AG20443 (cell line): ENCODE measurements around the gene TMCC3.
A peak's percentile ranks its signal among the peaks of the same experiment; 100 is the strongest.
"Not testable (repeated sequence)": the region's sequence is repeated elsewhere in the genome, so short reads cannot be mapped to it uniquely, and the experiment has no call there.

Experiments
- DNase-seq: peaks from one replicate; pipeline ENCODE4 v3.0.0; 2012; ENCODE audit warnings: low spot score, mixed read lengths

The TMCC3 gene, protein sequence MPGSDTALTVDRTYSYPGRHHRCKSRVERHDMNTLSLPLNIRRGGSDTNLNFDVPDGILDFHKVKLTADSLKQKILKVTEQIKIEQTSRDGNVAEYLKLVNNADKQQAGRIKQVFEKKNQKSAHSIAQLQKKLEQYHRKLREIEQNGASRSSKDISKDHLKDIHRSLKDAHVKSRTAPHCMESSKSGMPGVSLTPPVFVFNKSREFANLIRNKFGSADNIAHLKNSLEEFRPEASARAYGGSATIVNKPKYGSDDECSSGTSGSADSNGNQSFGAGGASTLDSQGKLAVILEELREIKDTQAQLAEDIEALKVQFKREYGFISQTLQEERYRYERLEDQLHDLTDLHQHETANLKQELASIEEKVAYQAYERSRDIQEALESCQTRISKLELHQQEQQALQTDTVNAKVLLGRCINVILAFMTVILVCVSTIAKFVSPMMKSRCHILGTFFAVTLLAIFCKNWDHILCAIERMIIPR

DNA sequence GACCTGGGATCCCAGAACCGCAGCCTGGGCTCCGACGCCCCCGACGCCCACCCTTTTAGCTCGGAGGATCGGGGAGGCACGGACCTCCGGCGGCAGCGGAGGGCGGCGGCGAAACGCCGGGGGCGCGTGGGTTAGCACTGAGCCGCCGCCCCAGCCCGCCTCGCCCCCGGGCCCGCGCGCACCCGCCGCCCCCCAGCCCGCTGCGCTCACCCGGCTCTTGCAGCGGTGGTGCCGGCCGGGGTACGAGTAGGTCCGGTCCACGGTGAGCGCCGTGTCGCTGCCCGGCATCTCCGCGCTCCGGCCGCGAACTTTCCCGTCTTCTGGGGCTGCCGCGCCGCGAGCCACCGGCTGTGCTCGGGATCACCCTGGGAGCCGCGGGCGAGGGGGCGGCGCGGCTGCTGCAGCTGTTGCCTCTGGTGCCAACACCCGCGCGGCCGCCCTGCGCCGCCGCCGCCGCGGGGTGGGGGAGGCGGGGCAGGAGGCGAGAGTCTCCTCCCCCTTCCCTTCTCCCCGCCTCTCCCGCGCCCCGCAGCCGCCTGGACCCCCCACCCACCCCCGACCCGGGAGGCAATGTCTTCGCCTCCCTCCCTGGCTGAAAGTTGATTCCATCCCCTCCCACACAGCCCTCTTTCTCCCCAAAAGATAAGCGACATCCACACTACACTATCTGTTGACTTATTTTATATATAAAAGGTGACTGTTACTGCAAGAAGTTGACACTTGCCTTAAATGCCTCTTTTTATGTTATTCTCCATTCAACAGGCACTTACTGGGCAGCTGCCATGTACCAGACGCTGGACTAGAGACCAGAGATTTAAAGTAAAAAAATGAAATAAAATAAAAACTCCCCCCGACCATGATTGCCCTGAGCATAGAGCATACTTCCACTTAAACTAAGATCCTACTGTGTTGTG is at the start of gene TMCC3:
Gene TMCC3, minus strand, starts transcription at position 415 of the 914 bp plus-strand sequence. Its CDS starts 127 bp downstream, at position 288.
- peak; percentile 51 for DNase-seq

DNA sequence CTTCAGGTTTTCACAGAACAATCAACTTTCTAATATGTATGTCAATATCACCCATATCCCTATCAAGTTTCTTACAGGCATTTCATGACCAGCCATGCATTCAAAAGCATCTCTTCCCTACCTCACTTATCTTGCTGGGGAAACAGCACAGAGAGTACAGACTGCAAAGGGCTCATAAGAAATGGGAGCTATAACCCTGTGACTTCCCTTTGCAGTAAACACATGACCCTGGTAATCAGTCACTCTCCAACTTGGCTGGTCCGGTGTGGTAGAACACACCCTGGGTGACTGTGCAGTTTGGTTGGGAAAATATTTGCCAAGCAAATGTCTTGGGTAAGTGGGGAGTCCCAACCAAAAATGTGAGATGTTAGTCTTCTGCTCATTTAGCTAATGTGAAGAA is 49.4 kb upstream of the TMCC3 start:
- DNase-seq, result no peak

DNA sequence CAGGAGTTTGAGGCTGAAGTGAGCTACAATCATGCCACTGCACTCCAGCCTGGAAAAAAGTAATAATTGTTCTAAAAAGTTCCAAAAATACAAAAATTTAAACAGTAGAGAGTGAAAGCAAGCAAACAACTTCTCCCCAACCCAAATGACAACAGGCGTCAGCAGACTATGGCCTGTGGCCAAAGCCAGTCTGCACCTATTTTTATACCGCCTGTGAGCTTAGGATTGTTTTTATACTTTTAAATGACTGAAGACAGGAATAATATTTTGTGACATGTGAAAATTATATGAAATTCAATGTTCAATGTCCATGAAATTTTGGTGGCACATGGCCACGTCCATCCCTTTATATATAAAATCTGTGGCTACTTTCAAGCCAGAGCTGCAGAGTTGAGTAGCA is 48.2 kb upstream of the TMCC3 start:
- no peak for DNase-seq

DNA sequence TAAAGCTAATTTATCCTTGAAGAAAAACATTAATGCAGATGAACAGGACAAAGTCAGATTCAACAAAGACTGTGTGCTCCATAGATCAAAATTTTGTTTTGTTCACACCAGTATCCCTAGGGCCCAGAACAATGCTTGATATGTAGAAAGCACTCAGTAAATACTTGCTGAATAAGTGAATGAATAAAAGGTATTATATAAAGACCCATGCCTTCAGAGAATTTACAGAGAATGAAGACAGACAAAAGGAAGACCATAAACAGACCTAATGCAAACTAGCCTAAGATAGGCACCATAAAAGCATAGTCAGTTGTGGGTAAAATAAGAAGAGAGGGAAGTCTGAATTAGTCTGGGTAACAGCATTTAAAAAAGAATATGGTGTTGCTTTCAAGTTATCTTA is 47.3 kb upstream of the TMCC3 start:
- no peak for DNase-seq

DNA sequence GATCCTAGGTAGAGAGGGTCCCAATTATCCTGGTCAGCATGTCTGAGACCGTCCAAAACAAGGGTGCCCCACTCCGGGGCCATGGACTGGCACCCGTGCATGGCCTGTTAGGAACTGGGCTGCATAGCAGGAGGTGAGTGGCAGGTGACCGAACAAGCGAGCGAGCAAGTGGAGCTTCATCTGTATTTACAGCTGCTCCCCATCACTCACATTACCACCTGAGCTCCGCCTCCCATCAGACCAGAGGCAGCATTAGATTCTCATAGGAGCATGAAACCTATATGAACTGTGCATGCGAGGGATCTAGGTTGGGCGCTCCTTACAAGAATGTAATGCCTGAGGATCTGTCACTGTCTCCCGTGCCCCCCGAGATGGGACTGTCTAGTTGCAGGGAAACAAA is 44.4 kb upstream of the TMCC3 start:
- DNase-seq, result no peak

DNA sequence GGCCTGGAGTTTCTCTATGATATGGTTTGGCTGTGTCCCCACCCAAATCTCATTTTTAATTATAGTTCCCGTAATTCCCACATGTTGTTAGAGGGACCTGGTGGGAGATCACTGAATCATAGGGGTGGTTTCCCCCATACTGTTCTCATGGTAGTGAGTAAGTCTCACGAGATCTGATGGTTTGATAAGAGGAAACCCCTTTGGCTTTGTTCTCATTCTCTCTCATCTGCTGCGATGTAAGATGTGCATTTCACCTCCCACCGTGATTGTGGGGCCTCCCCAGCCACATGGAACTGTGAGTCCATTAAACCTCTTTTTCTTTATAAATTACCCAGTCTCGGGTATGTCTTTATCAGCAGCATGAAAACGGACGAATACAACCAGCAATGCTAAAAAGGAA is 42.5 kb upstream of the TMCC3 start:
- not testable (repeated sequence) for DNase-seq

DNA sequence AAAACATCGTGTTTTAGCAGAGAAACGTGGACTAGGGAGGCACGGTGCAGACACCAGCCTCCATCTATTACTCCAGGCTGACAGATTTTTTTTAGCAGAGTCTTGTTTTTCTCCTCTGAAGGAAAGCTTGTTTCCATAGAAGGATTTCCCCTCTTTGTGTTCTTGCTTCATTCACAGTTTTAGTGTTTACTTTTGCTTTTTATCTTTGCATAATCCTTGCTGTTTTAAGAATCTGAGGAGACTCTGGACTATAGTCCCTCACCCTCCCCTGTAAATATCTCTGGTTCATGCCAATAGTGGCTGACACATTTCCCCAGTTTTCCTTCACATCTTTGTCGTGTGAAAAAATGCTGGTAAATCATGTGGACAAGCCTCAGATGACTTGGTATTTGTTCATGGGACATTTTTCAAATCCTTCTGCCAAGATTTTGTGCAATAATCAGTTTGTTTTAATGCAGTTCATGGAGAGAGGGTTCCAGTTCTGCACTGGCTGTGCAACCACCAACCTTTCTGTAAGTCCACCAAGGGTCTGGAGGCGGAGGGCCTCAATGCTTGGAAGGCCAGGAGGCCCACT is 39.9 kb upstream of the TMCC3 start:
- no peak for DNase-seq

DNA sequence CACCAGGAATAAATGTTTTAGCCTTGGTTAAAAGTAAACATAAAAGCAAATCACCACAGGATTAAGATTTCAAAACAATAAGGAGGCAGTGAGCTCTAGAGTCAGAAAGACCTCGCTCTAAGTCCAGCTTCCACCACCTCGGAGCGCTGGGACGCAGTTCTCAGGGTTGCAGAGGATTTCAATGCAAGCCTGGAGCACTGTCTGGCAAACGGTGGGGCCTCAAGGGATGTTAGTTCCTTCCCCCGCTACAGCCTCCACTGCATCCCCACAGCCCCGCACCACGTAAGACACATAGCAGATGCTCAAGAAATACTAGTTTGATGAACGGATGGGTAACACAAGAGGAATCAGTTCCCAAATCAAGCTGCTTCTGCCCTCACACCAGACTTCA is 39.3 kb upstream of the TMCC3 start:
- no peak for DNase-seq

DNA sequence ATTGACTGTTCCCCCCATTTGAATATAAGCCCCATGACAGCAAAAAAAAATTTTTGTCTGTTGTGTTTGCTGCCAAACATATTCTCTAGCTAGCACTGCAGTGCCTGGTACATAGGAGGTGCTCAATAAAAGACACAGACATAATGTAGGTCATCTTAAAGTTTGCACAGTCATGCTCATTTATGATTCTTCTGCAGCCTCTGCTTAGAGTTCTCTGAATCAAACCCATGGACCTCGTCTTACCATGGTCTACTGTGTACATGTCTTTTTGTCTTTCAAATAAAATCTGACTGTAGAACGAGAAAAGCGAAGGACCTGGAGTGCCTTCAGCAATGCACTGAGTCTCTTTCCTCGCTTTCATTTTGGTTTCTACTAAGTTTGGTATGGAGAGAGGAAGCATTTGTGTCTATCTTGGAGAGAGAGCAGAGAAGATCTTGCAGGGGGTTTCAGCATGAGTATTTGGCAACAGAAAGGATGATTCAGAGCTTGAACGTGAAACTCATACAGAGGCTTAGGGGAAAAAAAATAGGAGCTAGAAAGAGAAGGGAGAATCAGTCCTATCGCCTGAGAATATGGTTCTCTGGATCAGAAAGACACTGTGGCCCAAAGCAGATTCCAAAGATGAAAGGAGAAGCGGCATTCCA is 38.8 kb upstream of the TMCC3 start:
- DNase-seq, result no peak

DNA sequence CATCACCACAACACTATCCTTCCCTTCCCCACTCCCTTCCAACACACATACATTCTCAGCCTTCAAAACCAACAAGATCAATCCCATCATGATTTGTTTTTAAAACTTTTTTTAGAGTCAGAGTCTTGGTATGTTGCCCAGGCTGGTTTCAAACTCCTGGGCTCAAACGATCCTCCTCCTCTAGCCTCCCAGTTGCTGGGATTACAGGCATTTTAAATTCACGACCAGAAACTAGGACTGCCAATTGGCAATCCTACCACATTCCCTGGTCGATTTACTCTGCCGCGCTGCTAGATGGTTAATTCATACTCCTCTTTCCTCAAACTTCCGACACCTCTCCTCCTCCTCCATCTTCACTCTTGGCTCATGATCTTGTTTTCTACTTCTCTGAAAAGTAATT is 37.5 kb upstream of the TMCC3 start:
- DNase-seq, result no peak

DNA sequence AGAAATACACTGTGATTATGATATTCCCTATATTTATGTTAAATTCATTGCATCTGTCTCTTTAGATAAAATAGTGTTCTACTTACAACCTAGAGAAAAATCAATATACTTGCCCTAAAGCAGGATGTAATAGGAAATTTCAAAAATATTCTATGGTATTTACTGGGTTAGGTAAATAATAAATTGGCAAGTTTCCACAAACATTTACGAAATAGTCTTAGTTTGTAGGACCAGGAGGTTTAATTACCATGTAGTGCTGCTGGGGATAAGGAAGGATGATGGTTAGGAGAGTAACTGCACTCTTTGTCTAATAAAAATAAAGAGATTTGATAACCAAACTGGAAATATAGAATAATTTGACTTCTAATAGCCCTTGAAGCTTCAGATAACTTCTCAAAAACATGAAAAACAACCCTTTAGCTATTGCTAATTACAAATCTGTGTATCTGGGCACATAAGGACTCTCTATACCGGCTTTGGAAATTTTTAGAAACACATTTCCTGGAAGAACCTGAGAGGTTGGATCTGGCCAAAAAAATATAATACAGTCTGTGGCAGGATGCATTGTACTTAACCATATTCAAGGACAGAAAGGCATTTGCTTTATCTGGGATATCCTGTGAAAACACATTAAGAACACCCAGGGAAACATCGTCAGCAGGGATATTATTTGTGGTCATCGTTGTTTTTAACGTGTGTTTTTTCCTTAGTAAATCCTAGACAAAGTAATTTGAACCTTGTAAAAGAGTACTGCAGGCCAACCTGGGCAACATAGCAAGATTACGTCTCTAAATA is 36.7 kb upstream of the TMCC3 start:
- no peak for DNase-seq

DNA sequence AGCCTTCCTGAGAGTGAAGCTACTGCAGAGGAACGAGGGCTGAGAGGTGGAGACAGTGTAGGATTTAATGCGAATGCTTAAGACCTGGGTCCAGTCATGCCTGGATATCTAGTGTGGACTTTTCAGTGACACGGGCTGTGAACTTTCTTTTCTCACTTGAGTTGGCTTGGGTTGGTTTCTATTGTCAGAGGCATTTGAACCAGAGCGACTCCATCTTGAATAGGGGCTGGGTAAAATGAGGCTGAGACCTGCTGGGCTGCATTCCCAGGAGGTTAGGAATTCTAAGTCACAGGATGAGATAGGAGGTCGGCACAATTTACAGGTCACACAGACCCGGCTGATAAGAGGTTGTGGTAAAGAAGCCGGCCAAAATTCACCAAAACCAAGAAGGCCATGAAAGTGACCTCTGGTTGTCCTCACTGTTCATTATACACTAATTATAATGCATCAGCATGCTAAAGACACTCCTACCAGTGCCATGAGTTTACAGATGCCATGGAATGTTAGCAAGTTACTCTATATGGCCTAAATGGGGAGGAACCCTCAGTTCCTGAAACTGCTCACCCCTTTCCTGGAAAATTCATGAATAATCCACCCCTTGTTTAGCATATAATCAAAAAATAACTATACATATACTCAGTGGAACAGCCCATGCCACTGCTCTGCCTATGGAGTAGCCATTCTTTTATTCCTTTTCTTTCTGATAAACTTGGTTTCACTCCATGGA is 34.2 kb upstream of the TMCC3 start:
- no peak for DNase-seq

DNA sequence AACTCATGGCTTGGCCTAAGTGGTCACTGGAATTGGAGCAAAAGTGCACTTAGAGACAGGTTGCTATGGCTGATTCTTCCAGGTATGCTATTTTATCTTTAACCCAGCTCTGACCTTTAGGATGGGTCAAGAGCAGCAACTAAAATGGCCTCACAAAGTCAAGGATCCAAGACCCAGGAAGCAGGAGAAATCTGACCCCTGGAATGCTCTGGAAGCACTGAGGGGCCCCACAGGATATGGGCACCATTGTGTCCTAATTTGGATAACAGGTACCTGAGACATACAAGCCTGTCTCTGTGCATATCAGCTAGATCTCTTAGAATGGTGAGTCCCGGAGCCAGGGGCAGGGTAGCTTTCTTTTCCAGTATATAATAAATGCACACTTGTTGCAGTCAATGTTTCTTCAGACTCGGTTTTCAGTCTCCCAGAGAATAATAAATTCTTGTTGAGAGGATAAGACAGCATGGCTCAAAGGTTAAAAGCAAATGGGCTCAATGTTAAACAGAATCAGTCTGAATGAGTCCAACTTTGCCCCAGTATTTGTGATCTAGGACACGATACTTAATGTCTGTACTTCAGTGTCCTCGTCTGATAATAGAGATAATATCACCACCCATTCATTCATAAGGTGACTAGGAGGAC is 29.3 kb upstream of the TMCC3 start:
- DNase-seq, result no peak

DNA sequence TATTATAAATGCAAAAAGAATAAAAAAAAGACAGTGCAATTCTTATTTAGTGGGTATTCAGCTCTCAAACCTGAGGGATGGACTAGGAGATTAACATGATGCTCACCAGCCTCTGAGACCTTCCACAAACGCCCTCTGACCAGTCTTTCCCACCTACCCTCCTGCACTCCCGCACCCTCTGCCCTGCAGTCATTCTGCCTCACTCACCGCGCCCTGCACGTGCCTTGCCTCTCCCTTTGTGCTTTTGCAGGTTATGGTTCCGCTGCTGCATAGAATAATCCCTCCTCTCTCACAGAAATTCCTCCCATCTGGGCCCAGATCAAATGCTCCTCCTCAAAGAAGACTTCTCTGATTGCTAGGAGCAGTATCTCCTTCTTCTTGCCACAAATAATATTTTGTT is 28.5 kb upstream of the TMCC3 start:
- DNase-seq, result no peak

DNA sequence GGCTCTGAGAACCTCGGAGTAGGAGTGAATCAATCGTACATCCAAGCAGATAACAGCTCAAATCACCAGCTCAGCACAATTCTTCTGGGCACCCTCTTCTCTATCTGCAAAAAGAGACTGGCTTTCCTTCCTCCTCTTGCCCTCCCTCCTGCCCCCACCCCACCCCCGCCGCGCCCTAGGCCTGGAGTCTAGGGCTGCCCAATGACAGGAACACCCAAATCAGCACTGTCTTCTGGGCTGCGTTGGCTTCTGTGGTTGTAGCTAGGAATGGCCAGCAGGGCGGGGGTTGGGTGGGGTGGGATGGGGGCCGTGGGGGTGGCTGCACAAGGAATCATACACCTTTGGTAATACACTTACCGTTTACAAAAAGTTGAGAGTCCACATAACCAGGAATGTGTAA is 28.0 kb upstream of the TMCC3 start:
- DNase-seq, result no peak

DNA sequence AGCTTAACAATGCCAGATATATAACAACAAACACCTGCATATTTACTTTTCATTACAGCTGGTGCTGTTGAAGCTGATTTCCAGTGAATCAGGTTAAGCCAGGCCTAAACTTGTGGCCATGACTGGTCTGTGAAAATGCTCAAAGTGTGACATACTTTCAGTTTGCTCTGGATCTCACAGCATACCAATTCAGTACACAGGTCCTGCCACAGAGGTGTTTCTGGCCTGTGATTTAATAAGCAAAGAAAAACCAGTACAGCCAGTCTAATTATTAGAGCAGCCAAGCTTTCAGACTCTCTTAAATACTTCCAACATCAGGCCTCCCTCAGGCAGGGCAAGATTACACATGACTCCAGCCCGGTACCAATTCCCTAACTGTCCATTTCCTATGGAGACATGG is 27.4 kb upstream of the TMCC3 start:
- no peak for DNase-seq

DNA sequence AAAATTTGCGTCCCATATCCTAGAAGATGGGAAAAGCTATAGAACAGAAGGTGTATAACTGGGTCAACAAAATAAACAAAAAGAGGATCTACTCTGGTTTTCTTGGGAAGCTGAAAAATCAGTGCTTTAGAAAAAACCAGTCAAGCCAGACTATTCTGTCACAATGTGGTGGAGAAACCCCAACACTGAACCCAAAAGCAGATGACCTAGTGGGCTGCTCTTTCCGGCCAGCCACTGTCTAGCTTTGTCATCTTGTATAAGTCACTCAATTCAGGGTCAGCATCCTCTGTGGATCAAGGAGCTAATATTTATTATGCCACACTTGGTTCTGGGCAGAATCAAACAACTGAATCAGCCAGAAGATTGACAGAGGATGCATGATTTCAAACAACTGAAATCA is 26.6 kb upstream of the TMCC3 start:
- DNase-seq, result no peak

DNA sequence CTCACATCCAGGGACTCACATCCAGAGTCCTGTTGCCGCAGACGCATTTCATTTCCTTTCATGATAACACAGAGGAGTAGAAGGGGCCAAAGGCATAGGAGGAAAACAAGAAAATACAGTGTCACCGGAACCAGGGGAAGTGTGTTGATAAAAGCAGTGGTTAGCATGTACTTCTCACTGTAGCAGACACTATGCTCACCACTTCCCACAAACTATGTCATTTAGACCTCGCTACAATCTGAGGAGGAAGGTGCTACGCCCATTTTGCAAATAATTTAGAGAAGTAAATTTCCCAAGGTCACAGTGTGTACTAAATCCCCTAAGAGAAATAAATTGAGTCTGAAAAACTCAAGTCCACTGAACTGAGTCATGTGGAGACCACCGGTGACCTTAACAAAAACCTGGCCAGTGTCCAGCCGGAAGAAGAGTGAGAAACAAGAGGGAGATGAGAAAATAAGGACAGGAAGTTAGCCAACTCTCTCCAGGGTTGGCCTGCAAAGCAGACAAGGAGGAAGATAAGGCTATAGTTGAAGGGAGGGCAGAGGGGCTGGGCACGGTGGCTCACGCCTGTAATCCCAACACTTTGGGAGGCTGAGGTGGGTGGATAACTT is 25.8 kb upstream of the TMCC3 start:
- DNase-seq, result no peak

DNA sequence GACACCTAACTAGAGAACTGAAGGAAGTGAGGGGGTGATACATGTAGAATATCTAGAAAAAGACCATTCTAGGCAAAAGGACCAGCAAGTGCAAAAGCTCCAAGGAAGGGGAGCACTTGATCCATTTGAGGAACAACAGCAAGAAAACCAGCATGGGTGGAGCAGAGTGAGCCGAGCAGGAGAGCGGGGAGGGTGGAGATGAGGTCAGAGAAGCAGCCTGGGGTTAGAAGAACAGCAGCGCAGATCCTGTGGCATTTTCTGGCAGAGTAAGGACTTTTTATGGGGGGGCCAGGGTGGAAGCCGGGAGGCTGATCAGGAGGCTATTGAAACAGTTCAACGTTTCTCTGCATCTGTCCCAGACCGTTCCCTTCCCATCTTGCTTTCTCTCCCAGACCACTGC is 24.5 kb upstream of the TMCC3 start:
- DNase-seq, result no peak

DNA sequence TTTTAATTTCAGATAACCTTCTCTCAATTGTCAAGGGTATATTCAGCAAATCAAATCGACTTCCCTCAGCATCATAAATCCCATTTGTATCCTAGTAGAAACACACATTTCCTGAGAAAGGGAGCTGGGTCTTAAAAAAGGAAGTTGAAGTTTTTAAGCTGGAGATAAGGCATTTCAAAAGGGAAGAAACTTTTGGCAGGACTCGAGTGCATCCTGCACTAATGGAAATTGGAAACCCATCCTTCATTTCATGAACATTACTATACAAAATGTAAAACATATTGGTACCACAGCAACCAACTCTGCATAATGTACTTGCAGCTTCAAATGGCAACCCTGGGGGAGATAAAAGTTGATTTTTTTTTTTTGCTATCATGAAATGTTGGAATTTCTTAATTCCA is 23.7 kb upstream of the TMCC3 start:
- no peak for DNase-seq
